Type B pancreatic cell (in vitro differentiated cells): Measurements from ENCODE around the gene IFIT2. TPM values are rescaled to one million over a fixed set of nuclear protein-coding genes. Genes with fewer than 3 reads are reported as not detected.
"Not testable (repeated sequence)": the region's sequence is repeated elsewhere in the genome, so short reads cannot be mapped to it uniquely, and the experiment has no call there.

Experiments
- DNase-seq: peaks from one replicate; pipeline ENCODE4 v3.0.0; 2021; ENCODE audit warnings: mixed read lengths; ENCODE audit not compliant: unreplicated experiment; ENCODE audit errors: extremely low spot score
- H3K27ac Mint-ChIP-seq: 2 replicates; pipeline ENCODE4 v1.8.0; 2021; ENCODE audit warnings: mild to moderate bottlenecking, mixed read lengths
- H3K27me3 Mint-ChIP-seq: 2 replicates; pipeline ENCODE4 v1.8.0; 2021; ENCODE audit warnings: mixed read lengths
- H3K36me3 Mint-ChIP-seq: 2 replicates; pipeline ENCODE4 v1.8.0; 2021; ENCODE audit warnings: mixed read lengths
- H3K4me1 Mint-ChIP-seq: one replicate; pipeline ENCODE4 v1.8.0; 2021; ENCODE audit warnings: mixed read lengths; ENCODE audit not compliant: unreplicated experiment
- H3K4me3 Mint-ChIP-seq: 2 replicates; pipeline ENCODE4 v1.8.0; 2021; ENCODE audit warnings: mild to moderate bottlenecking, mixed read lengths
- H3K9me3 Mint-ChIP-seq: 2 replicates; pipeline ENCODE4 v1.8.0; 2021; ENCODE audit warnings: mixed read lengths
- CTCF ChIP-seq: fragments of 200-600 bp; sonication (generic); conservative IDR thresholded peaks from 2 replicates; pipeline ENCODE4 v1.5.0; 2021; ENCODE audit warnings: antibody characterized with exemption, mild to moderate bottlenecking
- total RNA-seq: library from RNA; stranded (reverse); gene quantifications from 2 replicates; pipeline ENCODE4 v1.2.1, GENCODE V29; 2021; ENCODE audit warnings: low replicate concordance

Gene IFIT2
- total RNA-seq, 1 donor from 2014 or later = 1.3 TPM

DNA sequence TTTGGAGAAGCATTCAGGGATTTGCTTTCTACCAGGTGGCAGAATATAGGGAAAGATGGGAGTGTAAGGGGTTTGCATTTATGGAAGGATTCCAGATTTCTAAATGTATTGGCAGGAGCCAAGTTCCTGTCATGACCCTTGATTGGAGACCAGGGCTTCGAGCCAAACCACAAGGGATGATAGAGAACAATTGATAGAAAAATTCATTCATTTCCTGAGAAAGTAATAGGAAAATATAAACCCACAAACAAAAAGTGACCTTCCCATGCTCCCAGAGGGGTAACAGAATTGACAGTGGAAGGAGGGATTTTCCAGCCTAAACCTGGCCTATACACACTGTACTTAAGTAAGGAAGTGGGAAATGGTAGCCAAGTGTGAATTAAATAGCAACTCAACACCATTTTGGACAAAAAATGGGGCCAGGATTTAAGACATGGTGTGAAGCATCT is 22.4 kb upstream of the IFIT2 start:
- TF ChIP-seq CTCF = no peak
- Mint-ChIP-seq H3K36me3 (no peaks in the 10 kb centered on the region), H3K27ac (no peak overlapping the region), H3K9me3 (no peaks in the 10 kb centered on the region), H3K27me3 (no peaks in the 10 kb centered on the region), H3K4me1 (peaks cover 51% of the 10 kb centered on the region), H3K4me3 (no peak overlapping the region)
- no peak for DNase-seq

DNA sequence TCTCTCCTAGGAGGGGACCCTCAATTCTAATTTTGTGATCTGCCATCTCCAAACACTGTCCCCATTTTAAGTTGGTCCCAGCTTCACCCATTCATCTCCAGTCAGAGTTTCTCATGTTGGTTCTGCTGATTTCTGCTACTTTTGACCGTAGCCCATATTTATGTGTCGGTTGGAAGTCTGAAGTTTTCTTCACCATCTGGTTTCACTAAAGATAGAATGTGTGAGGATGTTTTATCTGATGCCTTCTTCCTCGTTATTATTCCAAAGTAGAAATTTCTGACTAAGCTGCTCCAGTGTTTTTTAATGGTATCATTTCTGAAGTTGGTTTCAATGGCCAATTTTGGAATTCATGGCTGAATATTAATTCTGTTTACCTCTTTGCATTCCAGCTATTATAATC is 21.3 kb upstream of the IFIT2 start:
- TF ChIP-seq CTCF = no peak
- no peaks in the 10 kb centered on the region for H3K36me3 Mint-ChIP-seq
- H3K4me1 Mint-ChIP-seq = peaks cover 51% of the 10 kb centered on the region
- DNase-seq = no peak
- no peaks in the 10 kb centered on the region for H3K9me3 Mint-ChIP-seq
- no peak overlapping the region for H3K27ac Mint-ChIP-seq
- no peaks in the 10 kb centered on the region for H3K27me3 Mint-ChIP-seq
- no peak overlapping the region for H3K4me3 Mint-ChIP-seq

GRCh38 chr10:89281606-89282395 is 20.0 kb upstream of the IFIT2 start:
- Mint-ChIP-seq H3K27me3 (no peaks in the 10 kb centered on the region), H3K4me1 (peaks cover 48% of the 10 kb centered on the region), H3K4me3 (no peak overlapping the region), H3K36me3 (no peaks in the 10 kb centered on the region), H3K9me3 (no peaks in the 10 kb centered on the region), H3K27ac (no peak overlapping the region)
- no peak for TF ChIP-seq CTCF
- DNase-seq = no peak

DNA sequence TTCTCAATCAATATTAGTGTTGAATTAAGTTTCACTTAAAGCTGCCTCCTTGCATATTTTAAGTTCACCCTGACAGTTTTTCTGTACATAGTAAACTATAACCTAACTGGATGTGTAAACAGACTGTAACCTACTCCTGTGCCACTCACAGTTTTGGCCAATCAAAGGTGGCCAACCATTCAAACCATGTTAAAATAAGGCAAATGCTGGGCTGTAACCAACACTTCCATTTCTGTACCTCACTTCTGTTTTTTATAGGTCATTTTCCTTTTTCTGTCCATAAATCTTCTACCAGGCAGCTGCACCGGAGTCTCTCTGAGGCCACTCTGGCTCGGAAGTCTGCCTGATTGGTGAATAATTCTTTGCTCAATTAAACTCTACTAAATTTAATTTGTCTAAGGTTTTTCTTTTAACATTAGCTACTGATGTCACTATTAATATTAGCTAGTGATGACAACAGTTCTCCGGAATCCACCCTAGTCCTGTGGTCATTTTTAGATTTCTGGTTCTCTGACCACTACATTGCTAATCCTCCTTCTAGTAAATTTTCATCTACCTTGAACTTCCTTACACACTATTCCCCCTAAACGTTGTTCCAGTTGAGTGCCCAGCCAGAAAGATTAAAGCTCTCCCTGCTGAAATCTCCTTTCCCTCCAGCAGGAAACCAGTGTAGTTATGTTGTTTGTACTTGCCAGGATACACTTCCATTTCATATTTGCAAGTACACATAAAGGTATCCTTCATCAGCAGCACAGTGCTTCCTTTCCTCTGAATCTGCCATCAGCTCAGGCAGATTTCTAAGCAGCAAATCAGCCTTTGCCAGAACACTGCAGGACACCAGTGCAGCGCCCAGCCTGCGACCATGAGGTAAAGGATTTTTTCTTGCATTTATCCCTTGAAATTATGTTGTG is 18.6 kb upstream of the IFIT2 start:
- no peaks in the 10 kb centered on the region for H3K36me3 Mint-ChIP-seq
- H3K27me3 Mint-ChIP-seq = no peaks in the 10 kb centered on the region
- no peaks in the 10 kb centered on the region for H3K9me3 Mint-ChIP-seq
- H3K4me3 Mint-ChIP-seq = peak overlapping the region; percentile 26
- no peak for DNase-seq
- peak; percentile 34 for TF ChIP-seq CTCF
- H3K27ac Mint-ChIP-seq = peak overlapping the region; percentile 46
- peaks cover 35% of the 10 kb centered on the region for H3K4me1 Mint-ChIP-seq

GRCh38 chr10:89283936-89284475 is 17.8 kb upstream of the IFIT2 start:
- H3K4me3 Mint-ChIP-seq = peak overlapping the region; percentile 48

GRCh38 chr10:89284711-89285110 is 17.1 kb upstream of the IFIT2 start:
- peak overlapping the region; percentile 3 for H3K27ac Mint-ChIP-seq
- H3K36me3 Mint-ChIP-seq = not testable (repeated sequence)

More at GRCh38 chr10:89283936-89284475, 17.8 kb upstream of the IFIT2 start:
- Mint-ChIP-seq H3K36me3 (no peaks in the 10 kb centered on the region), H3K9me3 (no peaks in the 10 kb centered on the region), H3K27me3 (no peaks in the 10 kb centered on the region), H3K4me1 (peaks cover 33% of the 10 kb centered on the region), H3K27ac (peak overlapping the region; percentile 46)
- TF ChIP-seq CTCF = no peak
- DNase-seq = no peak

GRCh38 chr10:89285303-89285702 is 16.5 kb upstream of the IFIT2 start:
- not testable (repeated sequence) for H3K4me3 Mint-ChIP-seq, H3K9me3 Mint-ChIP-seq, DNase-seq, H3K27me3 Mint-ChIP-seq, H3K36me3 Mint-ChIP-seq
- Mint-ChIP-seq H3K27ac (peak overlapping the region; percentile 3), H3K4me1 (peaks cover 28% of the 10 kb centered on the region)

More at GRCh38 chr10:89284711-89285110, 17.1 kb upstream of the IFIT2 start:
- not testable (repeated sequence) for DNase-seq, H3K27me3 Mint-ChIP-seq, H3K4me3 Mint-ChIP-seq, H3K9me3 Mint-ChIP-seq
- H3K4me1 Mint-ChIP-seq = peaks cover 29% of the 10 kb centered on the region
